ENCODE data around the gene SPON2. TPM values are rescaled to one million over a fixed set of nuclear protein-coding genes. Genes with fewer than 3 reads are reported as not detected.

SPON2 gene
- total RNA-seq, 1 experiment from 2014 or later, result 2.3 TPM

GRCh38 chr4:1177274-1178141 is 5.1 kb upstream of the SPON2 start:
- Histone ChIP-seq H3K18ac (ENCODE audit: insufficient read length, low read depth, low read length) (no peak overlapping the region), H2BK15ac (ENCODE audit: low read depth, low read length) (no peak overlapping the region), H4K8ac (replicated peaks; ENCODE audit: insufficient read length, low read depth, low read length) (no peak overlapping the region), H3K27me3 (ENCODE audit: insufficient read depth, low read length) (peaks cover 5% of the 10 kb centered on the region; the same call in 1 of the 2 replicates), H2BK12ac (ENCODE audit: insufficient read length, low read depth, low read length) (no peak overlapping the region), H2BK20ac (ENCODE audit: low read depth, low read length, poor library complexity, severe bottlenecking) (no peak overlapping the region), H3K4ac (ENCODE audit: low read depth, low read length) (no peak overlapping the region), H3K79me2 (ENCODE audit: insufficient read depth, low read length) (no peaks in the 10 kb centered on the region), H3K9me3 (ENCODE audit: control insufficient read depth, low read depth, low read length) (peaks cover 10% of the 10 kb centered on the region), H3K23ac (ENCODE audit: insufficient read length, low read depth, low read length) (no peak overlapping the region), H2AFZ (ENCODE audit: low read length) (no peak overlapping the region), H2BK5ac (ENCODE audit: insufficient read length, low read length) (no peak overlapping the region), H4K91ac (ENCODE audit: insufficient read length, low read depth, low read length) (no peak overlapping the region), H3K27ac (ENCODE audit: insufficient read length, low read depth, low read length) (no peak overlapping the region), H4K20me1 (ENCODE audit: control insufficient read depth, insufficient read depth, insufficient read length) (no peaks in the 10 kb centered on the region), H3K56ac (ENCODE audit: insufficient read length, low read depth, low read length) (no peak overlapping the region), H3K9ac (ENCODE audit: extremely low read depth, insufficient read length, low read length) (no peak overlapping the region), H3T11ph (ENCODE audit: low read length) (no peak overlapping the region), H3K4me1 (ENCODE audit: insufficient read depth, low read length) (no peaks in the 10 kb centered on the region), H4K5ac (ENCODE audit: insufficient read length, low read depth, low read length) (no peak overlapping the region), H2BK120ac (ENCODE audit: low read depth, low read length, poor library complexity, severe bottlenecking) (no peak overlapping the region), H3K4me2 (ENCODE audit: insufficient read depth, insufficient read length, low read length) (no peak overlapping the region), H3K14ac (ENCODE audit: insufficient read depth, low read length) (no peak overlapping the region), H3K79me1 (ENCODE audit: insufficient read depth, low read depth, low read length, poor library complexity, severe bottlenecking) (no peaks in the 10 kb centered on the region), H3K23me2 (ENCODE audit: insufficient read length, low read depth, low read length, poor library complexity, severe bottlenecking) (peaks cover 1% of the 10 kb centered on the region), H2AK5ac (ENCODE audit: insufficient read length, low read length) (no peak overlapping the region)
- TF ChIP-seq, protein P1, sequence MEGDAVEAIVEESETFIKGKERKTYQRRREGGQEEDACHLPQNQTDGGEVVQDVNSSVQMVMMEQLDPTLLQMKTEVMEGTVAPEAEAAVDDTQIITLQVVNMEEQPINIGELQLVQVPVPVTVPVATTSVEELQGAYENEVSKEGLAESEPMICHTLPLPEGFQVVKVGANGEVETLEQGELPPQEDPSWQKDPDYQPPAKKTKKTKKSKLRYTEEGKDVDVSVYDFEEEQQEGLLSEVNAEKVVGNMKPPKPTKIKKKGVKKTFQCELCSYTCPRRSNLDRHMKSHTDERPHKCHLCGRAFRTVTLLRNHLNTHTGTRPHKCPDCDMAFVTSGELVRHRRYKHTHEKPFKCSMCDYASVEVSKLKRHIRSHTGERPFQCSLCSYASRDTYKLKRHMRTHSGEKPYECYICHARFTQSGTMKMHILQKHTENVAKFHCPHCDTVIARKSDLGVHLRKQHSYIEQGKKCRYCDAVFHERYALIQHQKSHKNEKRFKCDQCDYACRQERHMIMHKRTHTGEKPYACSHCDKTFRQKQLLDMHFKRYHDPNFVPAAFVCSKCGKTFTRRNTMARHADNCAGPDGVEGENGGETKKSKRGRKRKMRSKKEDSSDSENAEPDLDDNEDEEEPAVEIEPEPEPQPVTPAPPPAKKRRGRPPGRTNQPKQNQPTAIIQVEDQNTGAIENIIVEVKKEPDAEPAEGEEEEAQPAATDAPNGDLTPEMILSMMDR (conservative IDR thresholded peaks at IDR 0.05), result no peak
- WGBS (ENCODE audit: extremely low coverage, insufficient read length, low lambda C conversion rate), result no CpG with 5 or more reads among the region's 28 CpGs
- DNase-seq, result no peak
- Mint-ChIP-seq H3K4me3 (no peak overlapping the region), H3K9me3 (peaks cover 22% of the 10 kb centered on the region in 2 experiments), H3K27me3 (ENCODE audit: low read depth) (peaks cover 77% of the 10 kb centered on the region), H3K4me1 (0 out of 4 replicates have a peak, but pooled peaks cover 0 to 3% of the 10 kb centered on the region in 2 experiments), H3K27ac (no peak overlapping the region), H3K36me3 (ENCODE audit: insufficient read depth in 1 of 3, low read depth in 3 of 3) (peaks cover 2 to 4% (median 3%) of the 10 kb centered on the region in 3 experiments; a peak in 3 of 7 replicates)

All from H9 (cell line).